ENCODE results near the gene SPATA13.

DNA sequence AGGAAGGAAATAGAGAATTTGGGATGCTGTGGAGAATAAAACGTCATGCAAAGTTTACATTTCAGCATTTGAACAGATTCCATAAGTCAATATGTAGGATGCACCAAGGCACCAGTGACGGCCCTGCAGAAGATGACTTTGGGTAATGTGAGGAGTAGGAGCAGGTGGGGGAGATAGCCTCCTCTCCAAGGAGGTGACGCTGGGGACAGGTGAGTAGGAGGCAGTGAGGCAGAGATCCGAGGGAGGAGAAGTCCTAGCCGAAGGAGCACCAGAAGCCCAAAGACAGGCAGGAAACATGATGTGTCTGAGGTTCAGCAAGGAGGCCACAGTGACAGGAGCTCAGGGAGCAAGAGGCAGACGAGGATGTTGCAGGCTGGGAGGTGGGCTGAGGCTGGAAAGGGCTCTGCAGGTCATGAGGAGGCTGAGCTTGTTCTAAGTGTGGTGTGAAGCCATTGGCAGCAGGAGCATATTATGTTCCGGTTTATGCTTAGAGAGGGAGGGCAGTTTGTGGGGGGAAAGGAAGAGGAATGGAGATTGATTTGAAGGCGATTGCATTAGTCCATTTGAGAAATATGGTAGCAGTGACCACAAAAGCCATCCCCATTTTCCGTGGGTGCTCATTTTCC, 93.1 kb downstream of the SPATA13 start:
- TF ChIP-seq, protein P1, sequence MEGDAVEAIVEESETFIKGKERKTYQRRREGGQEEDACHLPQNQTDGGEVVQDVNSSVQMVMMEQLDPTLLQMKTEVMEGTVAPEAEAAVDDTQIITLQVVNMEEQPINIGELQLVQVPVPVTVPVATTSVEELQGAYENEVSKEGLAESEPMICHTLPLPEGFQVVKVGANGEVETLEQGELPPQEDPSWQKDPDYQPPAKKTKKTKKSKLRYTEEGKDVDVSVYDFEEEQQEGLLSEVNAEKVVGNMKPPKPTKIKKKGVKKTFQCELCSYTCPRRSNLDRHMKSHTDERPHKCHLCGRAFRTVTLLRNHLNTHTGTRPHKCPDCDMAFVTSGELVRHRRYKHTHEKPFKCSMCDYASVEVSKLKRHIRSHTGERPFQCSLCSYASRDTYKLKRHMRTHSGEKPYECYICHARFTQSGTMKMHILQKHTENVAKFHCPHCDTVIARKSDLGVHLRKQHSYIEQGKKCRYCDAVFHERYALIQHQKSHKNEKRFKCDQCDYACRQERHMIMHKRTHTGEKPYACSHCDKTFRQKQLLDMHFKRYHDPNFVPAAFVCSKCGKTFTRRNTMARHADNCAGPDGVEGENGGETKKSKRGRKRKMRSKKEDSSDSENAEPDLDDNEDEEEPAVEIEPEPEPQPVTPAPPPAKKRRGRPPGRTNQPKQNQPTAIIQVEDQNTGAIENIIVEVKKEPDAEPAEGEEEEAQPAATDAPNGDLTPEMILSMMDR (IDR thresholded peaks at IDR 0.05; ENCODE audit: low read depth, low read length): no peak
- TF ChIP-seq EZH2phosphoT487 (IDR thresholded peaks at IDR 0.05; ENCODE audit: low read depth): no peak

Measured in OCI-LY3 (cell line).